Measurements from ENCODE around the gene ANXA7. TPM values are rescaled to one million over a fixed set of nuclear protein-coding genes. Genes with fewer than 3 reads are reported as not detected.

The ANXA7 gene
- total and polyA plus RNA-seq, 10 of the 15 experiments (the other 5 are each of a cell fraction or from before 2014, with no cell fraction given) = 70.6 to 184 (median 113) TPM

DNA sequence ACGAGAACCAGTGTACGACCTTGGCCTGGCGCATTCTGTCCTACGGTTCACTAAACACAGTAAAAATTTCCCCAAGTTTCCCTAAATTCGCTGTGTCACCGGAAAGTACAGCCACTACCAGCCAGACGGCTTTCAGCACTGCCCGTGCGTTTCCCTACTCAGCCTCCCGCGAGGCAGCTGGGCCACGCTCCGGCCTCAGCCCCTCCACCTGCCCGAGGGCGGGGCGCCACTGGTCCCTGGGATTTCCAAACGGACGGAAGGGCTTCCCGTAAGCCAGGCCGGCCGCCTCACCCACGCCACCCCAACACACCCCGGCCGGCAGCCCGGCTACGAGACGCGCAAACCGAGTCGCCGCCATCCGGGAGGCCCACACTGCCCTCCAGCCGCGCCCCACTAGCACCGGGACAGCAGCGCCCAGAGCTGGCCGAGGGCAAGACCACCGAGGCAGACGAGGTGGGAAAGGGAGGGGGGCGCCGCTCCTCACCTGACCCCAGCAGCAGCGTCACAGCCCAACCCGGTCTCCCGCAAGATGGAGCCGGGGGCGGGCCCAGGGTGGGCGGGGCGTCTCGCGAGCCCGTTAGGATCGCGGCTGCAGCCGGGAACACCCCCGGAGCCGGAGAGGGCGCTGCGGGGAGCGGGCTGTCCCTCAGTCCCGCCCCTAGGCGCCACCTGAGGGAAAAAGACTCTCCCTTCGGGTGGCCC lies at the start of gene ANXA7 (continued):
- TF ChIP-seq, protein P1, sequence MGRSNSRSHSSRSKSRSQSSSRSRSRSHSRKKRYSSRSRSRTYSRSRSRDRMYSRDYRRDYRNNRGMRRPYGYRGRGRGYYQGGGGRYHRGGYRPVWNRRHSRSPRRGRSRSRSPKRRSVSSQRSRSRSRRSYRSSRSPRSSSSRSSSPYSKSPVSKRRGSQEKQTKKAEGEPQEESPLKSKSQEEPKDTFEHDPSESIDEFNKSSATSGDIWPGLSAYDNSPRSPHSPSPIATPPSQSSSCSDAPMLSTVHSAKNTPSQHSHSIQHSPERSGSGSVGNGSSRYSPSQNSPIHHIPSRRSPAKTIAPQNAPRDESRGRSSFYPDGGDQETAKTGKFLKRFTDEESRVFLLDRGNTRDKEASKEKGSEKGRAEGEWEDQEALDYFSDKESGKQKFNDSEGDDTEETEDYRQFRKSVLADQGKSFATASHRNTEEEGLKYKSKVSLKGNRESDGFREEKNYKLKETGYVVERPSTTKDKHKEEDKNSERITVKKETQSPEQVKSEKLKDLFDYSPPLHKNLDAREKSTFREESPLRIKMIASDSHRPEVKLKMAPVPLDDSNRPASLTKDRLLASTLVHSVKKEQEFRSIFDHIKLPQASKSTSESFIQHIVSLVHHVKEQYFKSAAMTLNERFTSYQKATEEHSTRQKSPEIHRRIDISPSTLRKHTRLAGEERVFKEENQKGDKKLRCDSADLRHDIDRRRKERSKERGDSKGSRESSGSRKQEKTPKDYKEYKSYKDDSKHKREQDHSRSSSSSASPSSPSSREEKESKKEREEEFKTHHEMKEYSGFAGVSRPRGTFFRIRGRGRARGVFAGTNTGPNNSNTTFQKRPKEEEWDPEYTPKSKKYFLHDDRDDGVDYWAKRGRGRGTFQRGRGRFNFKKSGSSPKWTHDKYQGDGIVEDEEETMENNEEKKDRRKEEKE (IDR thresholded peaks at IDR 0.05) = no peak
- TF ChIP-seq SMAD1 (IDR thresholded peaks at IDR 0.05; ENCODE audit: low read depth, partially characterized antibody) (no peak), MTA2 (IDR thresholded peaks at IDR 0.05; ENCODE audit: low read depth) (no peak), ZZZ3 (IDR thresholded peaks at IDR 0.05; ENCODE audit: control insufficient read depth, insufficient read length, low read depth) (no peak), ZSCAN29 (IDR thresholded peaks at IDR 0.05) (no peak), BRCA1 (IDR thresholded peaks at IDR 0.05; ENCODE audit: low read depth, low read length) (peak; percentile 64; the same call in 1 of the 2 replicates), YBX1 (IDR thresholded peaks at IDR 0.05) (no peak), DPF2 (IDR thresholded peaks at IDR 0.05) (peak; percentile 51; the same call in 1 of the 2 replicates), SIN3A (IDR thresholded peaks at IDR 0.05; ENCODE audit: low read depth, low read length) (0 out of 2 replicates have a peak, but pooled peaks have one; percentile 37), CREB1 (IDR thresholded peaks at IDR 0.05; ENCODE audit: low read depth) (no peak; the same call in 1 of the 2 replicates), CBFB (IDR thresholded peaks at IDR 0.05; ENCODE audit: low read depth) (0 out of 2 replicates have a peak, but pooled peaks have one; percentile 40), MYB (IDR thresholded peaks at IDR 0.05; ENCODE audit: borderline replicate concordance, low read depth, low read length) (no peak), RBBP5 (conservative IDR thresholded peaks at IDR 0.05) (no peak), CEBPB (IDR thresholded peaks at IDR 0.05; ENCODE audit: borderline replicate concordance in 1 of 2, low read depth in 2 of 2, low read length in 2 of 2) (no peak), CBX5 (IDR thresholded peaks at IDR 0.05; ENCODE audit: low read depth) (no peak), KDM1A (IDR thresholded peaks at IDR 0.05; ENCODE audit: borderline replicate concordance) (no peak), WRNIP1 (IDR thresholded peaks at IDR 0.05; ENCODE audit: borderline replicate concordance, low read depth, low read length) (no peak), SRF (IDR thresholded peaks at IDR 0.05; ENCODE audit: low read depth in 2 of 2, low read length in 2 of 2) (no peak), NFXL1 (IDR thresholded peaks at IDR 0.05; ENCODE audit: borderline replicate concordance) (no peak), ASH2L (IDR thresholded peaks at IDR 0.05; ENCODE audit: borderline replicate concordance, low read depth) (no peak), SP1 (IDR thresholded peaks at IDR 0.05; ENCODE audit: low read depth, low read length) (peak; percentile 39), ZBED1 (IDR thresholded peaks at IDR 0.05; ENCODE audit: borderline replicate concordance) (no peak), RAD51 (IDR thresholded peaks at IDR 0.05) (no peak), BMI1 (IDR thresholded peaks at IDR 0.05; ENCODE audit: borderline replicate concordance) (no peak), ZNF622 (IDR thresholded peaks at IDR 0.05) (no peak), EED (IDR thresholded peaks at IDR 0.05; ENCODE audit: low read depth) (peak; percentile 50)
- TF ChIP-seq, protein P2, sequence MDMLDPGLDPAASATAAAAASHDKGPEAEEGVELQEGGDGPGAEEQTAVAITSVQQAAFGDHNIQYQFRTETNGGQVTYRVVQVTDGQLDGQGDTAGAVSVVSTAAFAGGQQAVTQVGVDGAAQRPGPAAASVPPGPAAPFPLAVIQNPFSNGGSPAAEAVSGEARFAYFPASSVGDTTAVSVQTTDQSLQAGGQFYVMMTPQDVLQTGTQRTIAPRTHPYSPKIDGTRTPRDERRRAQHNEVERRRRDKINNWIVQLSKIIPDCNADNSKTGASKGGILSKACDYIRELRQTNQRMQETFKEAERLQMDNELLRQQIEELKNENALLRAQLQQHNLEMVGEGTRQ (IDR thresholded peaks at IDR 0.05; ENCODE audit: borderline replicate concordance, low read depth, low read length) = no peak
- TF ChIP-seq, protein P3, sequence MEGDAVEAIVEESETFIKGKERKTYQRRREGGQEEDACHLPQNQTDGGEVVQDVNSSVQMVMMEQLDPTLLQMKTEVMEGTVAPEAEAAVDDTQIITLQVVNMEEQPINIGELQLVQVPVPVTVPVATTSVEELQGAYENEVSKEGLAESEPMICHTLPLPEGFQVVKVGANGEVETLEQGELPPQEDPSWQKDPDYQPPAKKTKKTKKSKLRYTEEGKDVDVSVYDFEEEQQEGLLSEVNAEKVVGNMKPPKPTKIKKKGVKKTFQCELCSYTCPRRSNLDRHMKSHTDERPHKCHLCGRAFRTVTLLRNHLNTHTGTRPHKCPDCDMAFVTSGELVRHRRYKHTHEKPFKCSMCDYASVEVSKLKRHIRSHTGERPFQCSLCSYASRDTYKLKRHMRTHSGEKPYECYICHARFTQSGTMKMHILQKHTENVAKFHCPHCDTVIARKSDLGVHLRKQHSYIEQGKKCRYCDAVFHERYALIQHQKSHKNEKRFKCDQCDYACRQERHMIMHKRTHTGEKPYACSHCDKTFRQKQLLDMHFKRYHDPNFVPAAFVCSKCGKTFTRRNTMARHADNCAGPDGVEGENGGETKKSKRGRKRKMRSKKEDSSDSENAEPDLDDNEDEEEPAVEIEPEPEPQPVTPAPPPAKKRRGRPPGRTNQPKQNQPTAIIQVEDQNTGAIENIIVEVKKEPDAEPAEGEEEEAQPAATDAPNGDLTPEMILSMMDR (IDR thresholded peaks at IDR 0.05 in 2 of 3, conservative IDR thresholded peaks at IDR 0.05 in 1 of 3; ENCODE audit: control insufficient read depth in 2 of 3, extremely low read depth in 1 of 3, insufficient read depth in 1 of 3, low read depth in 3 of 3, low read length in 3 of 3) = peak; percentile 13 to 26 (median 15); a peak in 3 of 6 replicates
